Neural crest cell (in vitro differentiated cells): ENCODE measurements around the gene SLX4IP. TPM values are rescaled to one million over a fixed set of nuclear protein-coding genes. Genes with fewer than 3 reads are reported as not detected.
A peak's percentile ranks its signal among the peaks of the same experiment; 100 is the strongest.

Experiments
- DNase-seq: peaks from one replicate; pipeline ENCODE4 v3.0.0; 2021; ENCODE audit warnings: low read depth, mixed read lengths, low spot score
- H3K27ac Mint-ChIP-seq: one replicate; pipeline ENCODE4 v1.8.0; 2021; ENCODE audit warnings: mild to moderate bottlenecking, mixed read lengths; ENCODE audit not compliant: unreplicated experiment
- H3K27me3 Mint-ChIP-seq: 2 replicates; pipeline ENCODE4 v1.8.0; 2021; ENCODE audit warnings: low read depth, mild to moderate bottlenecking, mixed read lengths
- H3K36me3 Mint-ChIP-seq: 2 replicates; pipeline ENCODE4 v1.8.0; 2021; ENCODE audit warnings: low read depth, mild to moderate bottlenecking, mixed read lengths
- H3K4me1 Mint-ChIP-seq: 2 replicates; pipeline ENCODE4 v1.8.0; 2021; ENCODE audit warnings: mixed read lengths
- H3K4me3 Mint-ChIP-seq: one replicate; pipeline ENCODE4 v1.8.0; 2021; ENCODE audit warnings: mild to moderate bottlenecking, mixed read lengths
- H3K9me3 Mint-ChIP-seq: 2 replicates; pipeline ENCODE4 v1.8.0; 2021; ENCODE audit warnings: mixed read lengths
- CTCF ChIP-seq: fragments of 200-600 bp; sonication (generic); conservative IDR thresholded peaks from 2 replicates; pipeline ENCODE4 v1.5.0; 2021; ENCODE audit warnings: antibody characterized with exemption, mild to moderate bottlenecking
- total RNA-seq: library from RNA; stranded (reverse); gene quantifications from 2 replicates; pipeline ENCODE4 v1.2.1, GENCODE V29; 2021

Gene SLX4IP
- total RNA-seq, 1 donor from 2014 or later, result 8.5 TPM

GRCh38 chr20:10553326-10553984 is 118.3 kb downstream of the SLX4IP start:
- Mint-ChIP-seq H3K27ac (no peak overlapping the region), H3K27me3 (no peaks in the 10 kb centered on the region), H3K4me3 (no peak overlapping the region), H3K9me3 (no peaks in the 10 kb centered on the region), H3K36me3 (no peaks in the 10 kb centered on the region), H3K4me1 (peaks cover 71% of the 10 kb centered on the region)
- peak; percentile 90 for TF ChIP-seq CTCF
- peak; percentile 64 for DNase-seq

GRCh38 chr20:10554285-10554684 is 119.2 kb downstream of the SLX4IP start:
- Mint-ChIP-seq H3K36me3 (no peaks in the 10 kb centered on the region), H3K4me3 (no peak overlapping the region), H3K4me1 (peaks cover 73% of the 10 kb centered on the region)

GRCh38 chr20:10555393-10555792 is 120.3 kb downstream of the SLX4IP start:
- Mint-ChIP-seq H3K4me3 (no peak overlapping the region), H3K4me1 (peaks cover 74% of the 10 kb centered on the region), H3K36me3 (no peaks in the 10 kb centered on the region), H3K9me3 (no peaks in the 10 kb centered on the region), H3K27ac (no peak overlapping the region), H3K27me3 (no peaks in the 10 kb centered on the region)
- TF ChIP-seq CTCF, result no peak
- no peak for DNase-seq

More at GRCh38 chr20:10554285-10554684, 119.2 kb downstream of the SLX4IP start:
- DNase-seq, result no peak
- Mint-ChIP-seq H3K27me3 (no peaks in the 10 kb centered on the region), H3K9me3 (no peaks in the 10 kb centered on the region), H3K27ac (no peak overlapping the region)
- TF ChIP-seq CTCF, result no peak

GRCh38 chr20:10555865-10556308 is 120.8 kb downstream of the SLX4IP start:
- no peaks in the 10 kb centered on the region for H3K27me3 Mint-ChIP-seq
- H3K9me3 Mint-ChIP-seq, result no peaks in the 10 kb centered on the region
- no peak overlapping the region for H3K4me3 Mint-ChIP-seq
- H3K27ac Mint-ChIP-seq, result no peak overlapping the region
- no peak for TF ChIP-seq CTCF
- H3K4me1 Mint-ChIP-seq, result peaks cover 69% of the 10 kb centered on the region
- H3K36me3 Mint-ChIP-seq, result no peaks in the 10 kb centered on the region
- DNase-seq, result no peak

- Mint-ChIP-seq H3K27ac (no peak overlapping the region), H3K9me3 (peaks cover 1% of the 10 kb centered on the region), H3K4me1 (peaks cover 62% of the 10 kb centered on the region), H3K36me3 (peaks cover 2% of the 10 kb centered on the region), H3K4me3 (no peak overlapping the region), H3K27me3 (no peaks in the 10 kb centered on the region)
- DNase-seq, result no peak
- no peak for TF ChIP-seq CTCF
These were observed 121.5 kb downstream of the SLX4IP start for GRCh38 chr20:10556519-10557083.
